Measurements from ENCODE around the gene BAIAP2L1. TPM values are rescaled to one million over a fixed set of nuclear protein-coding genes. Genes with fewer than 3 reads are reported as not detected.

BAIAP2L1 gene
- total and polyA plus RNA-seq, 9 of the 15 experiments (the other 6 are each of a cell fraction or from before 2014, with no cell fraction given) = 4.2 to 29.8 (median 15.5) TPM

GRCh38 chr7:98286701-98287485 is 114.0 kb downstream of the BAIAP2L1 start:
- DNase-seq (ENCODE audit: extremely low read depth in 1 of 4, low spot score in 3 of 4) (peak in 1 of 4 experiments; percentile 11), FAIRE-seq (no peak), ATAC-seq (no peak)
- no TSS peak for BruUV-seq (replicated peaks)
- Histone ChIP-seq H4K20me1 (replicated peaks; ENCODE audit: control insufficient read depth, insufficient read depth, low read length) (peaks cover 5% of the 10 kb centered on the region; the same call in 1 of the 2 replicates), H3K27me3 (ENCODE audit: control insufficient read depth in 2 of 2, insufficient read depth in 2 of 2, low read length in 2 of 2) (peaks cover 0 to 44% of the 10 kb centered on the region in 2 experiments; a peak in 2 of 5 replicates), H3K9ac (ENCODE audit: insufficient read depth in 1 of 2, low read depth in 2 of 2, low read length in 2 of 2) (peak overlapping the region in 1 of 2 experiments; percentile 29; a peak in 1 of 4 replicates), H3K4me3 (no peak overlapping the region), H3K9me1 (ENCODE audit: control insufficient read depth, insufficient read depth, low read length) (no peaks in the 10 kb centered on the region), H2AFZ (ENCODE audit: low read depth, low read length) (no peak overlapping the region), H3K9me3 (replicated peaks; ENCODE audit: control insufficient read depth, insufficient read depth, low read depth, low read length) (no peaks in the 10 kb centered on the region), H3K27ac (ENCODE audit: extremely low read depth, low read depth, low read length) (no peak overlapping the region), H3K4me1 (replicated peaks in 1 of 2; ENCODE audit: control insufficient read depth in 2 of 2, insufficient read depth in 2 of 2, low read length in 2 of 2) (peaks cover 9 to 69% of the 10 kb centered on the region in 2 experiments; a peak in 4 of 5 replicates), H3K4me2 (ENCODE audit: insufficient read depth, low read length) (no peak overlapping the region), H3K36me3 (ENCODE audit: control insufficient read depth, insufficient read depth, low read length) (peaks cover 32% of the 10 kb centered on the region; the same call in 2 of the 3 replicates), H3K79me2 (ENCODE audit: control insufficient read depth, insufficient read depth, low read length) (peaks cover 19% of the 10 kb centered on the region)
- in situ Hi-C loops (cut with MboI) = no loop called here
- peak; percentile 36 for TF ChIP-seq FIP1L1 (IDR thresholded peaks at IDR 0.05; ENCODE audit: low read depth, low read length, poor library complexity, severe bottlenecking)
- no peak for TF ChIP-seq ZBTB49 (CRISPR knock-in tag; IDR thresholded peaks at IDR 0.05; ENCODE audit: borderline replicate concordance)
- TF ChIP-seq RBFOX2 (IDR thresholded peaks at IDR 0.05; ENCODE audit: low read depth, low read length) = peak; percentile 46; the same call in 1 of the 2 replicates
- TF ChIP-seq POLR2G (IDR thresholded peaks at IDR 0.05; ENCODE audit: low read depth, low read length) = peak; percentile 57
- no peak for TF ChIP-seq ESRRB (CRISPR knock-in tag; IDR thresholded peaks at IDR 0.05; ENCODE audit: borderline replicate concordance)
- no peak for TF ChIP-seq RREB1 (CRISPR knock-in tag; IDR thresholded peaks at IDR 0.05)
- intact Hi-C loops (cut with micrococcal nuclease) = no loop called here
- POLR2A ChIA-PET = interaction anchor here (0.7 kb wide), 1 partner anchor 465 kb away, joined by 4 read pairs; no protein-coding TSS in a partner anchor
- WGBS (ENCODE audit: insufficient coverage, low coverage, missing lambda C conversion rate) = 59% methylated on average over 20 of the region's 21 CpGs
- CTCF ChIA-PET (ENCODE audit: low intra/inter-chr PET ratio) = no interaction called here
